IPS-20b (cell line): Measurements from ENCODE around the gene CHRNB1.

Source experiments
- H3K27ac ChIP-seq: one replicate; pipeline ENCODE4 v1.5.1; 2013; ENCODE audit warnings: low read length
- H3K27me3 ChIP-seq: 2 replicates; pipeline ENCODE4 v1.6.1; 2013; ENCODE audit warnings: mild to moderate bottlenecking, low read length, inconsistent platforms; ENCODE audit not compliant: insufficient read depth
- H3K36me3 ChIP-seq: 2 replicates; pipeline ENCODE4 v1.6.1; 2013; ENCODE audit warnings: low read depth, mild to moderate bottlenecking, inconsistent platforms, low read length, moderate library complexity; ENCODE audit not compliant: insufficient read depth
- H3K4me1 ChIP-seq: 2 replicates; pipeline ENCODE4 v1.6.1; 2013; ENCODE audit warnings: mild to moderate bottlenecking, control low read depth, inconsistent platforms, low read length, moderate library complexity; ENCODE audit not compliant: insufficient read depth
- H3K4me3 ChIP-seq: 2 replicates; pipeline ENCODE4 v1.5.1; 2013; ENCODE audit warnings: mild to moderate bottlenecking, low read length, inconsistent platforms
- H3K9ac ChIP-seq: 2 replicates; pipeline ENCODE4 v1.6.1; 2013; ENCODE audit warnings: low read depth, mild to moderate bottlenecking, inconsistent platforms, low read length, moderate library complexity
- H3K9me3 ChIP-seq: 2 replicates; pipeline ENCODE4 v1.6.1; 2013; ENCODE audit warnings: mild to moderate bottlenecking, low read depth, low read length, inconsistent platforms; ENCODE audit not compliant: insufficient read depth

Gene CHRNB1

GRCh38 chr17:7483255-7484066, 38.6 kb downstream of the CHRNB1 start:
- no peaks in the 10 kb centered on the region for H3K27me3 ChIP-seq
- H3K9me3 ChIP-seq: no peaks in the 10 kb centered on the region
- H3K9ac ChIP-seq: peak overlapping the region; percentile 97
- H3K27ac ChIP-seq: peak overlapping the region; percentile 98
- no peaks in the 10 kb centered on the region for H3K36me3 ChIP-seq
- H3K4me1 ChIP-seq: peaks cover 10% of the 10 kb centered on the region; the same call in 1 of the 2 replicates
- H3K4me3 ChIP-seq: peak overlapping the region; percentile 89

- peak within 1 kb of the TSS; percentile 98 for H3K27ac ChIP-seq
These were observed 39.4 kb downstream of the CHRNB1 start, which contains the start of gene POLR2A for GRCh38 chr17:7484067-7484918. TSS of gene POLR2A (plus strand) at chr17:7484366.

GRCh38 chr17:7484919-7485377, 40.1 kb downstream of the CHRNB1 start:
- H3K36me3 ChIP-seq: peaks cover 3% of the 10 kb centered on the region; the same call in 1 of the 2 replicates
- H3K9me3 ChIP-seq: no peaks in the 10 kb centered on the region
- peaks cover 7% of the 10 kb centered on the region; the same call in 1 of the 2 replicates for H3K4me1 ChIP-seq
- H3K9ac ChIP-seq: peak overlapping the region; percentile 97; the same call in 1 of the 2 replicates
- H3K27me3 ChIP-seq: no peaks in the 10 kb centered on the region
- peak overlapping the region; percentile 89 for H3K4me3 ChIP-seq
- H3K27ac ChIP-seq: peak overlapping the region; percentile 75

More at GRCh38 chr17:7484067-7484918, 39.4 kb downstream of the CHRNB1 start, which contains the start of gene POLR2A:
- Histone ChIP-seq H3K9me3 (no peaks in the 10 kb centered on the region), H3K4me1 (peaks cover 7% of the 10 kb centered on the region; the same call in 1 of the 2 replicates), H3K36me3 (peaks cover 3% of the 10 kb centered on the region; the same call in 1 of the 2 replicates), H3K4me3 (peak within 1 kb of the TSS; percentile 89), H3K9ac (peak within 1 kb of the TSS; percentile 97), H3K27me3 (no peaks in the 10 kb centered on the region)

GRCh38 chr17:7486181-7486580, 41.3 kb downstream of the CHRNB1 start:
- Histone ChIP-seq H3K4me3 (peak overlapping the region; percentile 89), H3K27ac (no peak overlapping the region), H3K9me3 (no peaks in the 10 kb centered on the region), H3K36me3 (peaks cover 6% of the 10 kb centered on the region; the same call in 1 of the 2 replicates), H3K4me1 (peaks cover 5% of the 10 kb centered on the region; the same call in 1 of the 2 replicates), H3K27me3 (no peaks in the 10 kb centered on the region), H3K9ac (peak overlapping the region; percentile 16; the same call in 1 of the 2 replicates)

GRCh38 chr17:7490144-7490543, 45.3 kb downstream of the CHRNB1 start:
- Histone ChIP-seq H3K9me3 (no peaks in the 10 kb centered on the region), H3K4me3 (no peak overlapping the region), H3K4me1 (no peaks in the 10 kb centered on the region), H3K27me3 (no peaks in the 10 kb centered on the region), H3K36me3 (peaks cover 19% of the 10 kb centered on the region; the same call in 1 of the 2 replicates), H3K9ac (no peak overlapping the region), H3K27ac (no peak overlapping the region)

GRCh38 chr17:7491583-7491982, 46.7 kb downstream of the CHRNB1 start:
- H3K27me3 ChIP-seq: no peaks in the 10 kb centered on the region
- no peak overlapping the region for H3K27ac ChIP-seq
- H3K36me3 ChIP-seq: peaks cover 33% of the 10 kb centered on the region
- H3K4me3 ChIP-seq: no peak overlapping the region
- no peaks in the 10 kb centered on the region for H3K4me1 ChIP-seq
- no peaks in the 10 kb centered on the region for H3K9me3 ChIP-seq
- no peak overlapping the region for H3K9ac ChIP-seq

GRCh38 chr17:7493941-7494340, 49.1 kb downstream of the CHRNB1 start:
- peaks cover 57% of the 10 kb centered on the region for H3K36me3 ChIP-seq

GRCh38 chr17:7495906-7496434, 51.1 kb downstream of the CHRNB1 start:
- no peak overlapping the region for H3K4me3 ChIP-seq
- H3K9ac ChIP-seq: no peak overlapping the region
- no peaks in the 10 kb centered on the region for H3K4me1 ChIP-seq
- H3K27me3 ChIP-seq: no peaks in the 10 kb centered on the region
- no peak overlapping the region for H3K27ac ChIP-seq
- H3K36me3 ChIP-seq: peaks cover 71% of the 10 kb centered on the region
- H3K9me3 ChIP-seq: no peaks in the 10 kb centered on the region

More at GRCh38 chr17:7493941-7494340, 49.1 kb downstream of the CHRNB1 start:
- Histone ChIP-seq H3K27ac (no peak overlapping the region), H3K9ac (no peak overlapping the region), H3K9me3 (no peaks in the 10 kb centered on the region), H3K4me1 (no peaks in the 10 kb centered on the region), H3K27me3 (no peaks in the 10 kb centered on the region), H3K4me3 (no peak overlapping the region)

GRCh38 chr17:7496470-7497183, 51.8 kb downstream of the CHRNB1 start:
- Histone ChIP-seq H3K9me3 (no peaks in the 10 kb centered on the region), H3K36me3 (peaks cover 71% of the 10 kb centered on the region), H3K9ac (no peak overlapping the region), H3K4me3 (no peak overlapping the region), H3K4me1 (no peaks in the 10 kb centered on the region), H3K27ac (no peak overlapping the region), H3K27me3 (no peaks in the 10 kb centered on the region)

GRCh38 chr17:7497228-7497627, 52.4 kb downstream of the CHRNB1 start:
- H3K4me1 ChIP-seq: no peaks in the 10 kb centered on the region
- peaks cover 76% of the 10 kb centered on the region for H3K36me3 ChIP-seq
- no peak overlapping the region for H3K9ac ChIP-seq
- H3K27me3 ChIP-seq: no peaks in the 10 kb centered on the region
- no peak overlapping the region for H3K27ac ChIP-seq
- no peaks in the 10 kb centered on the region for H3K9me3 ChIP-seq
- no peak overlapping the region for H3K4me3 ChIP-seq

GRCh38 chr17:7497636-7498035, 52.8 kb downstream of the CHRNB1 start:
- H3K9me3 ChIP-seq: no peaks in the 10 kb centered on the region
- no peak overlapping the region for H3K4me3 ChIP-seq
- peaks cover 78% of the 10 kb centered on the region for H3K36me3 ChIP-seq
- no peak overlapping the region for H3K9ac ChIP-seq
- H3K27me3 ChIP-seq: no peaks in the 10 kb centered on the region
- H3K27ac ChIP-seq: no peak overlapping the region
- H3K4me1 ChIP-seq: no peaks in the 10 kb centered on the region
